ENCODE measurements around the gene BRAF.

- TF ChIP-seq EP300 (IDR thresholded peaks at IDR 0.05; ENCODE audit: borderline replicate concordance) (no peak), YY1 (IDR thresholded peaks at IDR 0.05; ENCODE audit: low read depth) (no peak)
Measured at GRCh38 chr7:140738280-140738679, 186.4 kb downstream of the BRAF start.

Measured in Ishikawa (cell line).